ENCODE results near the gene ADAMTS13.
A peak's percentile ranks its signal among the peaks of the same experiment; 100 is the strongest.

ADAMTS13 gene

GRCh38 chr9:133471551-133472276 is 49.5 kb downstream of the ADAMTS13 start:
- DNase-seq (ENCODE audit: low read depth, low spot score): no peak

GRCh38 chr9:133472277-133472645 is 50.1 kb downstream of the ADAMTS13 start:
- no peak for DNase-seq (ENCODE audit: low read depth, low spot score)

GRCh38 chr9:133472753-133473378 is 50.7 kb downstream of the ADAMTS13 start:
- DNase-seq (ENCODE audit: low read depth, low spot score): no peak

GRCh38 chr9:133473743-133474142 is 51.6 kb downstream of the ADAMTS13 start:
- DNase-seq (ENCODE audit: low read depth, low spot score): no peak

GRCh38 chr9:133474215-133474614 is 52.0 kb downstream of the ADAMTS13 start:
- no peak for DNase-seq (ENCODE audit: low read depth, low spot score)

- DNase-seq (ENCODE audit: low read depth, low spot score): no peak
Observed at GRCh38 chr9:133474853-133475252, 52.7 kb downstream of the ADAMTS13 start.

- DNase-seq (ENCODE audit: low read depth, low spot score): no peak
Observed at GRCh38 chr9:133475292-133476012, 53.3 kb downstream of the ADAMTS13 start.

- DNase-seq (ENCODE audit: low read depth, low spot score): no peak
Observed at GRCh38 chr9:133476036-133476931, 54.1 kb downstream of the ADAMTS13 start.

GRCh38 chr9:133476941-133477340 is 54.8 kb downstream of the ADAMTS13 start:
- no peak for DNase-seq (ENCODE audit: low read depth, low spot score)

- no peak for DNase-seq (ENCODE audit: low read depth, low spot score)
Observed at GRCh38 chr9:133477461-133477860, 55.3 kb downstream of the ADAMTS13 start.

GRCh38 chr9:133477992-133478850 is 56.1 kb downstream of the ADAMTS13 start:
- no peak for DNase-seq (ENCODE audit: low read depth, low spot score)

GRCh38 chr9:133478851-133479711 is 56.9 kb downstream of the ADAMTS13 start, which contains the start of gene SLC2A6:
Gene SLC2A6 (minus strand): TSS chr9:133479099. CDS start chr9:133479059, 40 bp downstream.
- peak; percentile 75 for DNase-seq (ENCODE audit: low read depth, low spot score)

- no peak for DNase-seq (ENCODE audit: low read depth, low spot score)
Observed at GRCh38 chr9:133483611-133484010, 61.4 kb downstream of the ADAMTS13 start.

- DNase-seq (ENCODE audit: low read depth, low spot score): no peak
Observed at GRCh38 chr9:133484671-133485437, 62.7 kb downstream of the ADAMTS13 start.

GRCh38 chr9:133485531-133486260 is 63.5 kb downstream of the ADAMTS13 start:
- DNase-seq (ENCODE audit: low read depth, low spot score): no peak

- DNase-seq (ENCODE audit: low read depth, low spot score): no peak
Observed at GRCh38 chr9:133487331-133487725, 65.2 kb downstream of the ADAMTS13 start.

GRCh38 chr9:133488686-133489252 is 66.6 kb downstream of the ADAMTS13 start:
- DNase-seq (ENCODE audit: low read depth, low spot score): no peak
